Stimulated activated CD4-positive, alpha-beta T cell treated with anti-CD3 and anti-CD28 coated beads, Interleukin-12 subunit alpha, Interleukin-12 subunit beta, amount 100 ng/mL, for 24 hours (primary cell): ENCODE data around the gene IGF2BP1.

Experiments used
- DNase-seq, 2 experiments: peaks; one replicate each; pipeline ENCODE4 v3.0.0-alpha.2; 2020; ENCODE audit warnings: low read depth in 2 of 2

IGF2BP1 gene

DNA sequence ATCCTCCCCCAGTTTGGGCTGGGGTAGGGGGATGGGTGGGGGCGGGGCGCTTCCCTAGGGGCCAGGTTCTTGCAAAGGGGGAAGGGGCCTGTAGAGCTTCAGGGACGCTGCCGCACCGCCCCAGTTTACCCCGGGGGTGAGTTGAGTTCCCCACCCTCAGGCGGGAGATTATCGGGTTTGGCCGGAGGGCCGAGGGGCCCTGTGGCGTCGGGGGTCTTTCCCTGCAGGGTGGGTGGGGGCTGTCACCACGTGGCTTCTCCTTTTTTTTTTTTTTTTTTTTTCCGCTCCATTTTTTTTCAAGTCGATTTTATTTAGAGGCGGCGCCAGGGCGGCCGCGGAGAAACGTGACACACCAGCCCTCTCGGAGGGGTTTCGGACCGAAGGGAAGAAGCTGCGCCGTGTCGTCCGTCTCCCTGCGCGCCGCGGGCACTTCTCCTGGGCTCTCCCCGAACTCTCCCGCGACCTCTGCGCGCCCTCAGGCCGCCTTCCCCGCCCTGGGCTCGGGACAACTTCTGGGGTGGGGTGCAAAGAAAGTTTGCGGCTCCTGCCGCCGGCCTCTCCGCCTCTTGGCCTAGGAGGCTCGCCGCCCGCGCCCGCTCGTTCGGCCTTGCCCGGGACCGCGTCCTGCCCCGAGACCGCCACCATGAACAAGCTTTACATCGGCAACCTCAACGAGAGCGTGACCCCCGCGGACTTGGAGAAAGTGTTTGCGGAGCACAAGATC is at the start of gene IGF2BP1:
Gene IGF2BP1 (plus strand): TSS at position 283 of the 724 bp plus-strand sequence. CDS start 361 bp downstream, at position 644.
- DNase-seq = no peak

GRCh38 chr17:48951572-48951971 is 45.6 kb upstream of the IGF2BP1 start:
- no peak for DNase-seq

GRCh38 chr17:48952904-48953303 is 44.3 kb upstream of the IGF2BP1 start:
- no peak for DNase-seq

GRCh38 chr17:48954300-48954755 is 42.9 kb upstream of the IGF2BP1 start:
- no peak for DNase-seq

- no peak for DNase-seq
Observed at GRCh38 chr17:48960834-48961515, 36.2 kb upstream of the IGF2BP1 start.

GRCh38 chr17:48961516-48962233 is 35.5 kb upstream of the IGF2BP1 start:
- DNase-seq = no peak

- no peak for DNase-seq
Observed at GRCh38 chr17:48970224-48970623, 27.0 kb upstream of the IGF2BP1 start.

- no peak for DNase-seq
Observed at GRCh38 chr17:48970865-48971687, 26.1 kb upstream of the IGF2BP1 start.

DNA sequence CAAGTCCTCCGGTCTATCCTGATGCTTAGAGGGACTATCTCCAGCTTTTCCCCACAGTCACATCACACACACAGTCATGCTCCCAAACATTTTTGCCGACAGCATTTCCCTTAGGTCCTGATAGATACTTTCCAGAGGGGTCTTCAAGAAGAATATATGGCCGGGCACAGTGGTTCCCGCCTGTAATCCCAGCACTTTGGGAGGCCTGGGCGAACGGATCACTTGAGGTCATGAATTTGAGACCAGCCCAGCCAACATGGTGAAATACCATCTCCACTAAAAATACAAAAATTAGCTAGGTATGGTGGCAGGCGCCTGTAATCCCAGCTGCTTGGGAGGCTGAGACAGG is 24.5 kb upstream of the IGF2BP1 start:
- DNase-seq = no peak

GRCh38 chr17:48973806-48974205 is 23.4 kb upstream of the IGF2BP1 start:
- no peak for DNase-seq

- no peak for DNase-seq
Observed at GRCh38 chr17:48981927-48982539, 15.2 kb upstream of the IGF2BP1 start.

GRCh38 chr17:48985436-48986245 is 11.5 kb upstream of the IGF2BP1 start:
- no peak for DNase-seq

- DNase-seq = no peak
Observed at GRCh38 chr17:48989100-48989499, 8.1 kb upstream of the IGF2BP1 start.

DNA sequence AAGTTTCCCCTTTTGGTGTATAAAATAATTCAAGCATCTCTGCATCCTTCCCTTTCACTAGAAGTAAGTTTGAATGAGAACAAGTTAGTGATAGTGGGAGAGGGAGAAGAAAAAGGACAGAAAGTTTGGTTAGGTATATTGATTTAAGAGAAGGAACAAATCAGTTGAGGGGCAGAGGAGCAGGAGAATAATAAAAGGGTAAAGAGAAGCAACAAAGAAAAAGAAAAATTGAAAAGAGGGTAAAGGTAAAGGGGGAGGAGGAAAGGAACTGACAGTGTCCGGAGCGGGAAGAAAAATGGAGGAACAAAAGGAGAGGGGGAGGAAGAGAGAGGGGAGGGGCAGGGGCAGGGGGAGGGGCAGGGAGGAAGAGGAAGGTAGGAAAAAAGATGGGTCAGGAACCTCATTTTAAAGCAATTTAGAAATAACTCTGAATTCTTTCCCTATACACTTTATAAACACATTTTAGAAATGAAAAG is 6.3 kb upstream of the IGF2BP1 start:
- no peak for DNase-seq

DNA sequence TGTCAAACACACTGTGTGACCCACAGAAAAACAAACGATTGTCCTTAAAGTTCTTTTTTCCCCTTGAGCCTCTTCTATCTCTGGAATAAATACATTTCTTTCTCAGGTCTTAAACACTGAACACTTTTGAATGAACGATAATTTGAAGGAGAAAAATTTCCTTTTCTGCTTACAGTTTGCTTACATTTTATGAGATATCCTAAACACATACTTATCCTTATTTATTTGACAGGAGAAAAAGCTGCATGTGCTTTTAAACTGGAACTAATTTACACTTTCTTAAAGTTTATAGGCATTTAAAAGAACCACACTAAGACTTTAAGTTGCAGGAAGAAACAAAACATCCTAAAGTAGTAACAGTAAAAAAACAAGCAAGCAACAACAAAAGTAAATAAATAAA is 4.7 kb upstream of the IGF2BP1 start:
- no peak for DNase-seq

DNA sequence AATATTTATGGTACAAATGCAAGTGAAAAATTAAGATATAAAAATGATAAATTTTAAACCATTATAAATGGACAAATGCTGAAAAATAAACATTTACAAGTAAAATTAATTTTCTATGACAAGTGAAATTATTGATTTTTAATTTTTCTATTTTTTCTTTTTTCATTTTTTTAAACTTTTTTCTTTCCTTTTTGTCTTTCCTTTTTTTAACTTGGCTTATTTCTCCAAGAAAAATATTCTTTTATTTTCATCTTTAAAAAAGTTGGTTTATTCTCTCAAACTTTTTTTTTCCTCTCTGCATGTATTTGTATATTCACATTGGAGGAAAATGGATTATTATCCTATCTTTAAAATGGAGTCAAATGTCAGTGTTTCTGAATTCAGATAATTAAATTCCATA is 3.9 kb upstream of the IGF2BP1 start:
- DNase-seq = no peak

GRCh38 chr17:48993951-48994350 is 3.2 kb upstream of the IGF2BP1 start:
- no peak for DNase-seq

DNA sequence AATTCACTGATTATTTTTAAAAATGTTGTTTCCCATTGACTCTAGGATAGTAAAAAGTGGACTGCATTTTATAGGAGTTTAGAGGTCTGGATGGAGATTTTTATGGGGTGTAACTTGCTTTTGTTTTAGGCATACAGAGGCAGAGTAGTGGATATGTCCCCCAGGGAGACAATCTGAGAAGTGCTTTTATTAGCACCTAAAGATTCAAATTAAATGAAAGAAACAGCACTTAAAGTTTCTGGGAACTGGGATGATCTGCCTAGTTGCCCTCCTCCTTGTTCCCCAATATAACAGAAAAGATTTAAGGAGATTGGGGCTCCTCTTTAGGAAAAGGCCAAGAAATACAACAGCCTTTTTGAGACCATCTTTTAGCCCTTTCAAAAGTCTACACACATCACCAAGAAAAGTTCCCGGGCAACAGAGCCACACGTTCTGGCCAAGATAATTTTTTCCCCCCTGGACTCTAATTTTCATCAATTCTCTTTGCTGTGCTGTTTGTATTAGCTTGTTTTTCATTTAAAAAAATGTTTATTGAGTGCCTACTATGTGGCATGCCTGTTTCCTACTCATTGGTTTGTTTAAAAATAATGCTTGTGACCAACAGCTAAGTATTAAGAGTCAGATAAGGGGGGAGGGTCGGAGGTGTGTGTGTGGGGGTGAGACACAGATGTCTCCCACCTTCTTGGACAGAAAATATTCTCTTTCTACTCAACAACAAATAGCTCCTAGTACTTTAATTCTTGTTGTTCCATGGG is 2.5 kb upstream of the IGF2BP1 start:
- no peak for DNase-seq

DNA sequence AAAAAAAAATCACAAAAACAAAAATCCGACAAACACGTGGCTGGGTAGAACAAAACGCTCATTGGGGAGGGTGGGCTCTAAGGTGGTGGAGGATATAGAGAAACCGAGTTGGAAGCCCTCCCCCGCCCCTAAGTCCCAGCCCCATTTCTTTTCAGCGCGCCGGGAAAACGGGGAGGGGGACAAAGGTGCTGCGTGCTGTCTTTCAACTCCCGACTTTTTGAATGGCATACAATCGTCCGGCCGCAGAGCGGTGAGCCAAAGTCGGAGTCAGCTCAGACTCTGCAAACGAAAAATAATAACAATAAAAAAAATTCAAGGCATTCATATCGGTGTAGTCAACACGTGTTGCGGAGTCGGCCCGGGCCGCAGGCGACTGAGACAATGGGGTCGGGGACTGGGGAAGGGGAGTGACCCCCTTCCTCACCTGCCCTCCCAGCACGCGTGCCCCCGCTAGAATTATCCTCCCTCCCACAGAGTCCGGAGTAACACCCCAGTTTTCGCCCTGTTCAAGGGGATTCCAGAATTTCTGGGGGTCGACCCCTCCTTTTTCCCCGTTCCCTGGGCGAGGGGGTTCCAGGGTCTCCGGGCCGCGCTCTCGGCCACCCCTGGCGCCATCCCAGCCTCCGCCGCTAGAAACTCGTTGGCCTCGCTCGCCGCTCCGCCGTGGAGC is 1.7 kb upstream of the IGF2BP1 start:
- no peak for DNase-seq
